PC-9 (cell line): ENCODE results near the gene SEC16B.

Experiments
- CTCF ChIP-seq: fragments of 200-600 bp; sonication (generic); conservative IDR thresholded peaks from 2 replicates; pipeline ENCODE4 v1.6.1; 2017; ENCODE audit warnings: mixed run types, antibody characterized with exemption, mild to moderate bottlenecking, moderate library complexity
- EZH2 ChIP-seq: fragments of 200-600 bp; sonication (generic); IDR thresholded peaks from 2 replicates; pipeline ENCODE4 v1.8.0; 2017; ENCODE audit warnings: antibody characterized with exemption, low read depth

- TF ChIP-seq CTCF (no peak; the same call in 1 of the 2 replicates), EZH2 (no peak)
These were observed 48.3 kb downstream of the SEC16B start for GRCh38 chr1:177921590-177921989.
